Stimulated activated CD8-positive, alpha-beta memory T cell treated with anti-CD3 and anti-CD28 coated beads, Interleukin-7, amount 100 ng/mL, for 48 hours (primary cell): ENCODE data around the gene RAD50.
"Not testable (repeated sequence)": the region's sequence is repeated elsewhere in the genome, so short reads cannot be mapped to it uniquely, and the experiment has no call there.

Experiments
- DNase-seq, 2 donors: peaks; one replicate each; pipeline ENCODE4 v3.0.0-alpha.2; 2020; ENCODE audit warnings: low read depth in 1 of 2; ENCODE audit errors: extremely low read depth in 1 of 2

RAD50 gene

GRCh38 chr5:132628814-132629213 is 72.0 kb downstream of the RAD50 start:
- no peak for DNase-seq

- DNase-seq, result no peak
Observed at GRCh38 chr5:132629230-132629944, 72.6 kb downstream of the RAD50 start.

- not testable (repeated sequence) for DNase-seq
Observed at GRCh38 chr5:132633587-132633986, 76.8 kb downstream of the RAD50 start.

- no peak for DNase-seq
Observed at GRCh38 chr5:132635873-132636272, 79.1 kb downstream of the RAD50 start.

GRCh38 chr5:132637241-132637640 is 80.5 kb downstream of the RAD50 start:
- DNase-seq, result no peak

- DNase-seq, result no peak
Observed at GRCh38 chr5:132639706-132640130, 82.9 kb downstream of the RAD50 start.

GRCh38 chr5:132640613-132641012 is 83.8 kb downstream of the RAD50 start:
- DNase-seq, result no peak

- peak in 1 of 2 donors; percentile 64 for DNase-seq
Observed at GRCh38 chr5:132641241-132641723, 84.5 kb downstream of the RAD50 start.

- no peak for DNase-seq
Observed at GRCh38 chr5:132641841-132642240, 85.1 kb downstream of the RAD50 start.

- DNase-seq, result no peak
Observed at GRCh38 chr5:132644177-132644576, 87.4 kb downstream of the RAD50 start.

GRCh38 chr5:132646583-132647266 is 89.9 kb downstream of the RAD50 start:
- DNase-seq, result no peak

- no peak for DNase-seq
Observed at GRCh38 chr5:132647473-132647872, 90.7 kb downstream of the RAD50 start.

- DNase-seq, result no peak
Observed at GRCh38 chr5:132648355-132648754, 91.6 kb downstream of the RAD50 start.

GRCh38 chr5:132651838-132652469 is 95.2 kb downstream of the RAD50 start:
- no peak for DNase-seq

GRCh38 chr5:132653716-132654115 is 96.9 kb downstream of the RAD50 start:
- DNase-seq, result no peak

- peak in 1 of 2 donors; percentile 55 for DNase-seq
Observed at GRCh38 chr5:132655821-132656773, 99.3 kb downstream of the RAD50 start.

- DNase-seq, result no peak
Observed at GRCh38 chr5:132656774-132657355, 100.1 kb downstream of the RAD50 start.

- DNase-seq, result no peak
Observed at GRCh38 chr5:132657676-132658380, 101.1 kb downstream of the RAD50 start, which contains the start of gene IL13. TSS of gene IL13 (plus strand) at chr5:132658173. CDS start at chr5:132658187, 14 bp downstream.
